Stimulated activated CD4-positive, alpha-beta T cell treated with anti-CD3 and anti-CD28 coated beads, Interleukin-2, amount 100 ng/mL, for 24 hours (primary cell): ENCODE data around the gene MICA.
"Not testable (repeated sequence)": the region's sequence is repeated elsewhere in the genome, so short reads cannot be mapped to it uniquely, and the experiment has no call there.

ENCODE experiments used
- DNase-seq, 2 donors: peaks; one replicate each; pipeline ENCODE4 v3.0.0-alpha.2; 2020

MICA gene

DNA sequence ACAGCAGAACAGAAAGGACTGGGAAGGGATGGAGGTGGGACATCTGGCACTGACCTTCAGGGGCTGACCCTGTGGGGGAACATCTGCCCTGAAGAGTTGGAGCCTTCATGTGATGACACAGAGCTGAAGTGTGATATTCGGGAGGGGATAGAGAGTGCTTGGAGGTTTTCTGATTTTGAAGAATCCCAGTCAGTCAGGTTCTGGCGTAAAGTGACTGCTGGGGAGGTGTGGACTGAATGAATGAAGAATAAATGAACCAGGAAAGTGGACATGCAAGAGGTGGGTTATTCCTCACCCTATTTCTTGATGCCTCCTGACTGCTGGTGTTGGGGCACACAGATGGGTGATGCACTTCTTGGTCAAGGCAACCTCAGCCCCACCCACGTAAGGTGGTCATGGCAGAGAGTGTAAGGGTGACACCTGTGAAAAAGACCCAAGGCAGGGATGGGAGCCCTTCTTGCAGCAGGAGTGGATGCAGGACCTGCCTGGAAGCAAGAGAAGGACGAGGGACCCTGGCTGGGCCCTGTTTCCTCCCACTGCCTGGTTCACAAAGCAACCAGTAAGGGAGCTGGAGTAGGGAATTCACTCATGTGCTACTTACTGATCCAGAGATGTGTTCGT is 13.1 kb downstream of the MICA start:
- DNase-seq: no peak

DNA sequence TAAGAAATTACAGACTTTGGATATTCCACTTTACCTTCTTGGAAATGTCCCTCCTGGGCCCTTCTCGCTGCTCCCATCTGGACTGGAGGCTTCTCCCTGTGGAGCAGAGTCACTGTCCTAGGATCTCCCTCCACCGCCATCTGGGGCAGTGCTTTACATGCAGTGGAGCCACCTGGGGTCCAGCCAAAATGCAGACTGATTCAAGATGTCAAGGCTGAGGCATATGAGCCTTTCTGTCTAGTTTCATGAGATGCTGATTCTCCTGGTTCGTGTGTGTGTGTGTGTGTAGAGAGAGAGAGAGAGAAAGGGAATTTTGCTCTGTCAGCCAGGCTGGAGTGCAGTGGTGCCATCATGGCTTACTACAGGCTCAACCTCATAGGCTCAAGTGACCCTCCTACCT is 14.9 kb downstream of the MICA start:
- DNase-seq: no peak

DNA sequence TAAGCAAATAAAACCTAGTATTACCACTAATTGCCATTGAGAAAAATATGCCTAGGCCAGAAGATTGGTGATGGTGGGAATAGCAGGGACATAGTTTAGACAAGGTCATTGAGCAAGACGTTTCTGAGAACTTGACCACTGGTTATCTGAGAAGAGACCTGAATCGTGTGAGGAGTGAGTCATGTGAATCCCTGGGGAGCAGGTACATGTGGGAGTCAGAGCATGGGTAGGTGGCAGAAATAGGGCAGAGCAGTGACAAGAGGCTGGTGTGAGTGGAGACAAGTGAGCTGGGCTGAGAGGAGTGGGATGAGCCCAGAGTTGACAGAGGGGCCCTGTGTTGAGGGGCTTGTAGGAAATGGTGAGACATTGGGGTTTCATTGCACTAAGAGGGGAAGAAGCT is 16.4 kb downstream of the MICA start:
- no peak for DNase-seq

DNA sequence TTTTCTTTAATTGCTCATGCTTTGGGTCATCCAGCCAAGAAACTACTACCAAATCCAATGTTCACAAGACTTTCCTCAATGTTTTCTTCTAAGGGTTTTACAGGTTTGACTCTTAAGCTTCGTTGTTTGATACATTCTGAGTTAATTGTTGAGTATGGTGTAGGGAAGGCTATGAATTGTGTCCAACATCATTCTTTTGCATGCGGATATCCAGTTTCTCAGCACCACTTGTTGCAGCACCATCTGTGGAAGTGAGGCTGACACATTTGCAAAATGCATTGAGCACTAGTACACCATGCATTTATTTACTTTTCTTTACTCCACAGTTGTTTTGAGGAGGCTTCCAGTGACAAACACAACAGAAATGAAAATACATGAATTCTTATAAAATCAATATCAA is 17.2 kb downstream of the MICA start:
- no peak for DNase-seq

DNA sequence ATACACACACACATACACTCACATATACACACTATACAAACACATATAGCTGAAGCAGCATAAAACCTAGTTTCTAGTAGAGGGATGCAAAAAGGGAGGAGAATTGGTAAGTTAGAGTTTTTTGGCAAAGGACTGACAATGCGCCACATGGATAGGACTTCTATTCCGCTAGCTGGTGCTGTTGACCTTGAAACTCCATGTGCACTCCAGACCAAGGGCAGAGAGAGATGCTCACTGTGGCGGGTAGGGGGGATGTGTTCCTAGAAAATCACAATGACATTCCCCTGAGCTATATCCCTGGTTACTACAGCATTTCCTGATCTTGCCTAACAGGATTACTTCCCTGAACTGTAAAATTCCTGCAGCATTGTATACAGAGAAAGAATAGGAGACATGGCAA is 19.2 kb downstream of the MICA start:
- DNase-seq: no peak

DNA sequence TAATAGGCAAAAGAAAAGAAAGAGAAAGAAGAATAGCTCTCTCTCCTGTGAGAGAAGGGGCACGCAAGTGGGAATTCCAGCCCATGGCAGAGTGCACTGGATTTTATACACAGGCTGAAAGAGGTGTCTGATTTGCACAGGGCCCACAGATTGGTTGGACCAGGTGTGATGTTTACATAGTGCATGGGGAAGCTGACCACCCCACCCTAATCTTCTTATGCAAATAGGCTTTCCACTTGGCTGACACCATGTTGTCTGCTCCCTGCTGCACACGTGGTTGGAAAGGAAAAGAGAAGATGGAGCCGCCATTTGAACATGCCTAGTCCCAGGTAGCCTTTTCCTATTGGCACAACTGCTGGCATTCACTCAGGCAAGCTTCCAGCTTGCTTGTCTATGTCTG is 20.2 kb downstream of the MICA start:
- DNase-seq: no peak

DNA sequence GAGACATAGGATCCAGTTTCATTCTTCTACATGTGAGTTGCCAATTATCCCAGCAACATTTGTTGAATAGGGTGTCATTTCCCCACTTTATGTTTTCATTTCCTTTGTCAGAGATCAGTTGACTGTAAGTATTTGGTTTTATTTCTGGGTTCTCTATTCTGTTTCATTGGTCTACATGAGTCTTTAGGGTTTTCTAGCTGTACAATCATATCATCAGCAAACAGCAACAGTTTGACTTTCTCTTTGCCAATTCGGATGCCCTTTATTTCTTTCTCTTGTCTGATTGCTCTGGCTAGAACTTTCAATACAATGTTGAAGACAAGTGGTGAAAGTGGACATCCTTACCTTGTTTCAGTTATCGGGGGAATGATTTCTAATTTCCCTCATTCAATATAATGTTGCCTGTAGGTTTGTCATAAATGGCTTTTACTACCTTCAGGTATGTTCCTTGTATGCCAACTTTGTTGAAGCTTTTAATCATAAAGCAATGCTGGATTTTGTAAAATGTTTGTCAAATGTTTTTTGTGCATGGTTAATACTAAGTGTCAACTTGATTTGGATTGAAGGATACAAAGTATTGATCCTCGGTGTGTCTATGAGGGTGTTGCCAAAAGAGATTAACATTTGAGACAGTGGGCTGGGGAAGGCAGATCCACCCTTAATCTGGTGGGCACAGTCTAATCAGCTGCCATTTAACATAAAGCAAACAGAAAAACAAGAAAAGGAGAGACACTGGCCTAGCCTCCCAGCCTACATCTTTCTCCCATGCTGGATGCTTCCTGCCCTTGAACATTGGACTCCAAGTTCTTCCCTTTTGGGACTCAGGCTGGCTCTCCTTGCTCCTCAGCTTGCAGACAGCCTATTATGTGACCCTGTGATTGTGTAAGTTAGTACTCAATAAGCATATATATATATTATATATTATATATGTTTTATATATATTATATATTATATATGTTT is 23.3 kb downstream of the MICA start:
- DNase-seq: no peak

DNA sequence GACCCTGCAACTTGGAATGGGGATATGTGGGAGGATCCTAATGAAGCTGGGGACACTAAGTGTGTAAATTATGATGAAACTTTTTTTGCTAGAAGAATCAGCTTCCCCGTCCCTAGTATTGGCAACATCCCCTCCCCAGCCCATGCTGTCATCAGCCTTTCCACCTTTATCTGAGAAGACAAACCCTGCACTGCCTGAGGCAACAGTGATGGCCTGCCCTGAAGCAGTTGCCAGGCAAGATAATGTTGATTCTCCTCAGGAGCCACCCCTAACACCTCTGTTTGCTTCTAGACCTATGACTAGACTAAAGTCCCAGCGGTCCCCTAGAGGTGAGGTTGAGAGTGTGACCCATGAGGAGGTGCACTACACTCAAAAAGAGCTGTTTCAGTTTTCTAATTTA is 27.1 kb downstream of the MICA start:
- DNase-seq: no peak

DNA sequence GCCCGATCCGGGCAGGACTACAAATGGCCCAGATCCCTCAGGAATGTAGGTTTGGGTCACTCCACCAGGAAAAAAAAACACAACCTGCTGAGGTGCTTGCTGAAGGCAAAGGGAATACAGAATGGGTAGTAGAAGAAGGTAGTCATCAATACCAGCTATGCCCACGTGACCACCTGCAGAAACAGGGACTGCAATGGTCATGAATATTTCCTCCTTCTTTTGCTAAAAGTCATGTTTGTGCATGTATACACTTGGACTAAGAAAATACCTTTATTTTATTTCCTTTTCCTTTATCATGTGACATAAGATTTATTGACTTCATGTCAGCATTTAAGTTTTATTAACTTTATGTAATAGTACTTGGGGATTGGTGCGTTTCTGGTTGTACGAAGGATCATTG is 31.7 kb downstream of the MICA start:
- DNase-seq: not testable (repeated sequence)

DNA sequence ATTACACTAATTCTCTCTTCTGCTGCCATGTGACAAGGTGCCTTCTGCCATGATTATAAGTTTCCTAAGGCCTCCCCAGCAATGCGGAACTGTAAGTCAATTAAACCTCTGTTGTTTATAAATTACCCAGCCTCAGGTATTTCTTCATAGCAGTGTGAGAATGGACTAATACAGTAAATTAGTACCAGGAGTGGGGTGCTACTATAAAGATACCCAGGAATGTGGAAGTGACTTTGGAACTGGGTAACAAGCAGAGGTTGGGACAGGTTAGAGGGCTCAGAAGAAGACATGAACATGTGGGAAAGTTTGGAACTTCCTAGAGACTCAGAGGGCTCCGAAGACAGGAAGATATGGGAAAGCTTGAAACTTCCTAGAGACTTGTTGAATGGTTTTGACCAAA is 34.8 kb downstream of the MICA start:
- no peak for DNase-seq

DNA sequence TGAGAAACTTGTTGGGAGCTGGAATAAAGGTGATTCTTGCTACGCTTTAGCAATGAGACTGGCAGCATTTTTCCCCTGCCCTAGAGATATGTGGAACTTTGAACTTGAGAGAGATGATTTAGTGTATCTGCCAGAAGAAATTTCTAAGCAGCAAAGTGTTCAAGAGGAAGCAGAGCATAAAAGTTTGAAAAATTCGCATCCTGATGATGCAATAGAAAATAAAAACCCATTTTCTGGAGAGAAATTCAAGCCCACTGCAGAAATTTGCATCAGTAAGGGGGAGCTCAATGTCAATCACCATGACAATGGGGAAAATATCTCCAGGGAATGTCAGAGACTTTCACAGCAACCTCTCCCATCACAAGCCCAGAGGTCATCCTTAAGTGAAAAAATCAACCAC is 35.3 kb downstream of the MICA start:
- no peak for DNase-seq

DNA sequence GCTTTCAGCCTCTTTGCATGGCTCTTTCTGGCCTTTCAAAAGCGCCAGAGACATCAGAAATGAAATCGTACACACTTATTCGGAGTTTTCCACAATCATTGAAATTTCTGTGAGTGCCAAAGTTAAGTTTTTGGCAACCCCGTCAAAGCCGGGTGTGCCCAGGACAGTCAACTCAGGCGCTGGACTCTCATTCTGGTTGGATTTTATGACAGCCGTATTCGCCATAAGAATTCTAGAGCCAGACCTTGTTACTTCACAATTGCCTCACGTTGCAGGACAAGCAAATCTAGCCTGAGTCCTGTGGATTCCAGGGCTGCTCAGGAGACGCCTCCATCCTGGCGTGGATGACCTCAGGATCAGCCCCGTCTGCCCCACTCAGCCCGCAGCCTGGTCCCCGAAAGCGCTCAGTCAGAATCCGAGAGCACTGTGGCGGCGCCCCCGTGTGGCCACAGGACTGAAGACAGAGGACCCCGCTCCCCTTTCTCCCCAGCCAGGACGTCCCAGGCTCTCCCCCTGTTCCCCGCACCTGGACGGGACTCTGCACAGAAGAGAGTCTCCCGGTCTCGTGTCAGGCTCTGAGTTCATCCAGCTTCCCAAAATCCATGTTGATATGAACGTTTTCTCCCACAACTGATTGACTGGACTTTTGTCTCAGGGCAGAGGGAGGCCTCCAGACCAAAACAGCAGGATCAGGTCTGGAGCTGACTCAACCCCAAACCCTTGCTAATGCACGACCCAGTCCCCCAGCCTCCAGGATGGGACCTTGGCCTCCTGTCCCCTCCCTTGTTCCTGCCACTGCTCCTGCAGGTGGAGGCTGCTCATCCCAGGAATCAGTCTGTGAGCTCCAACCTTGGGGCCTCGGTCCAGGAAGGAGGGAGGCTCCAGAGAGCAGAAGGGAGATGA is 38.2 kb downstream of the MICA start:
- DNase-seq: peak in 1 of 2 donors; percentile 93

DNA sequence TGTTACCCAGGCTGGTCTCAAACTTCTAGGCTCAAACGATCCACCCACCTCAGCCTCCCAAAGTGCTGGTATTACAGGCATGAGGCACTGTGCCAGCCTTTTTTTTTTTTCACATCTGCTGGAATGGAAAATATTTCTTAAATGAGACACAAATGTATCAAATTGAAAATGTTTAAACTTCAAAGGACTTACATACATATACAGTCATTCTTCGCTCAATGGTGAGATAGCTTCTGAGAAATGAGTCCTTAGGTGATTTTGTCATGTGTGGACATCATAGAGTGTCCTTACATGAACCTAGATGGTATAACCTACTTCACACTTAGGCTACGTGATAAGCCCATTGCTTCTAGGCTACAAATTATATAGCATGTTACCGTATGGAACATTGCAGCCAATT is 43.1 kb downstream of the MICA start:
- DNase-seq: no peak

DNA sequence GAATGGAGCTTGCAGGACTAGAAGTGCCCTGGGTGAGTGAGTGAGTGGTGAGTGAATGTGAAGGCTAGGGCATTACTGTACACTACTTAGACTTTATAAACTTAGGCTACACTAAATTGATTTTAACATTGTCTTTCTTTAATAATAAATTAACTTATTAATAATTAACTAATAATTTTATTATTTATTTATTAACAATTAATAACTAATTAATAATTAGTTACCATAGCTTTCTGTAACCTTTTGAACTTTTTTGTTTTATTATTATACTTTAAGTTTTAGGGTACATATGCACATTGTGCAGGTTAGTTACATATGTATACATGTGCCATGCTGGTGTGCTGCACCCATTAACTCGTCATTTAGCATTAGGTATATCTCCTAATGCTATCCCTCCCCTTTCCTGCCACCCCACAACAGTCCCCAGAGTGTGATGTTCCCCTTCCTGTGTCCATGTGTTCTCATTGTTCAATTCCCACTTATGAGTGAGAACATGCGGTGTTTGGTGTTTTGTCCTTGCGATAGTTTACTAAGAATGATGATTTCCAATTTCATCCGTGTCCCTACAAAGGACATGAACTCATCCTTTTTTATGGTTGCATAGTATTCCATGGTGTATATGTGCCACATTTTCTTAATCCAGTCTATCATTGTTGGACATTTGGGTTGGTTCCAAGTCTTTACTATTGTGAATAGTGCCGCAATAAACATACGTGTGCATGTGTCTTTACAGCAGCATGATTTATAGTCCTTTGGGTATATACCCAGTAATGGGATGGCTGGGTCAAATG is 43.8 kb downstream of the MICA start:
- not testable (repeated sequence) for DNase-seq

DNA sequence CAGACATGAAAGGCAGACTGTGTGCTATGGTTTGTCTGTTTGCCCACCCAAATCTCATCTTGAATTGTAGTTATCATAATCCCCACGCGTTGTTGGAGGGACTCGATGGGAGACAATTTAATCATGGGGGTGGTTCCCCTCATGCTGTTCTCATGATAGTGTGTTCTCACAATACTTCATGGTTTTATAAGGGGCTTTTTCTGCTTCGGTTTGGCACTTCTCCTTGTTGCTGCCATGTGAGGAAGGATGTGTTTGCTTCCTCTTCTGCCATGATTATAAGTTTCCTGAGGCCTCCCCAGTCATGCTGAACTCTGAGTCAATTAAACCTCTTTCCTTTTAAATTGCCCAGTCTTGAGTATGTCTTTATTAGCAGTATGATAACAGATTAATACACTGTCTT is 47.4 kb downstream of the MICA start:
- no peak for DNase-seq

DNA sequence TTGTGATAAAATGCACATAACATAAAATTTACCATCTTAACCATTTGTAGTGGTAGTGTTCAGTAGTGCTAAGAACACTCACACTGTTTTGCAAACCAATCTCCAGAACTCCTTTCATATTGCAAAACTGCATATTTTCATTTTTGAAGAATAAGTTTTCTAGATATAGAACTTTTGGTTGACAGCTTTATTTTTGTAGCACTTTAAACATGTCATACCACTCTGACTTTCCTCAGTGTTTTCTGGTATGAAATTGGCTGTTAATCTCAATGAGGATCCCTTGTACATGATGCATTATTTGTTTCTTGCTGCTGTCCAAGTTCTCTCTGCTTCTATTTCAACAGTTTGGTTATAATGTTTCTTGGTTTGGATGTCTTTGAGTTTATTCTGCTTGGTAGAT is 49.5 kb downstream of the MICA start:
- DNase-seq: no peak

DNA sequence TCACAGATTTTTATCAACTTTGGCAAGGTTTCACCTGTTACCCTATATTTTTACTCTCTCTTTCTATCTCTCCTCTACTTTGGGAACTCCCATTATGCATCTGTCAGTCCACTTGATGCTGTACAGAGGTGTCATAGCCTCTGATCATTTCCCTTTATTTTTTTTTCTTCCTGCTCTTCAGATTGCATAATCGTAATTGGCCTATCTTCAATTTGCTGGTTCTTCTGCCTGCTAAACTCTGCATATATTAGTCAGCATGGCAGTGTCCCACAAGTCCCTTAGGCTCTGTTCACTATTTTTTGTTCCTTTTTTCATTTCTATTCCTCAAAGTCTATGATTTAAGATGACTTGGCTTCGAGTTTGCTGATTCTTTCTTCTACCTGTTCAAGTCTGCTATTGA is 49.9 kb downstream of the MICA start:
- no peak for DNase-seq

DNA sequence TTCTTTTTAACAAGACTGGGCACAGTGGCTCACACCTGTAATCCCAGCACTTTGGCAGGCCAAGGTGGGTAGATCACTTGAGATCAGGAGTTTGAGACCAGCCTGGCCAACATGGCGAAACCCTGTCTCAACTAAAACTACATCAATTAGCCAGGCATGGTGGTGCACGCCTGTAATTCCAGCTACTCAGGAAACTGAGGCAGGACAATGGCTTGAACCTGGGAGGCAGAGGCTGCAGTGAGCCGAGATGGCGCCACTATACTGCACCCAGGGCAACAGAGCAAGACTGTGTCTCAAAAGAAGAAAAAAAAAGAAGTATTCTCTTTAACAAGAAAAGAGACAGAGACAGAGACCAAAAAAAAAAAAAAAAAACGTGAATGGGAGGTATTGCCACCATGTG is 56.5 kb downstream of the MICA start:
- DNase-seq: not testable (repeated sequence)

DNA sequence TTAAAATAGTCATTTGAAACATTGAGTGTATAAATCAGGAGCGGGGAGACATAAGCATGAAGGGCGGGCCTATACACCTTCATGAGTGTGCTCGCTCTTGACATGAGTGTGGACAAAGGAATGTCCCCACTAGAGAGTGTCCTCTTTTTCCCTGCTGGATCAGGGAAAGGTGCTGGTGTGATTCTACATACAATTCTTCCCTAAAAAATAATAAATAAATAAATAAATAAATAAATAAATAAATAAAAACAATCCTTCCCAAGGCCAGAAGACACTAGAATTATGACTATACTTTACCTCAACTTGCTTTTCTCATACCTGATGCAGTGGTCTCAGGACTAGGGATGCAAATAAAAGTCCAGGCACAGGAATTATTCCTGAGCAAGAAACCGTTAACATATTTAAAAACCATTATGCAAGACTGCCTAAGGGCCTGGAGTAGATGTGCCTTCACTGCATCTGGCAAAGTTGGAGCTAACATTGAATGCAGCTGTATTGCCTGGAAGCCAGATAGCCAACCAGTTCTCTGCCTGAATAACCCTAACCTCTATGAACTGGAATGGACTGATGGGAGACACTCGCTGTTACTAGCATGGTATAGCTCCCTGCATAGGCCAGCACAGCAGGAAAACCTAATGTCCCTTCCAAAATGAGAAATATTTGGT is 57.1 kb downstream of the MICA start:
- no peak for DNase-seq

DNA sequence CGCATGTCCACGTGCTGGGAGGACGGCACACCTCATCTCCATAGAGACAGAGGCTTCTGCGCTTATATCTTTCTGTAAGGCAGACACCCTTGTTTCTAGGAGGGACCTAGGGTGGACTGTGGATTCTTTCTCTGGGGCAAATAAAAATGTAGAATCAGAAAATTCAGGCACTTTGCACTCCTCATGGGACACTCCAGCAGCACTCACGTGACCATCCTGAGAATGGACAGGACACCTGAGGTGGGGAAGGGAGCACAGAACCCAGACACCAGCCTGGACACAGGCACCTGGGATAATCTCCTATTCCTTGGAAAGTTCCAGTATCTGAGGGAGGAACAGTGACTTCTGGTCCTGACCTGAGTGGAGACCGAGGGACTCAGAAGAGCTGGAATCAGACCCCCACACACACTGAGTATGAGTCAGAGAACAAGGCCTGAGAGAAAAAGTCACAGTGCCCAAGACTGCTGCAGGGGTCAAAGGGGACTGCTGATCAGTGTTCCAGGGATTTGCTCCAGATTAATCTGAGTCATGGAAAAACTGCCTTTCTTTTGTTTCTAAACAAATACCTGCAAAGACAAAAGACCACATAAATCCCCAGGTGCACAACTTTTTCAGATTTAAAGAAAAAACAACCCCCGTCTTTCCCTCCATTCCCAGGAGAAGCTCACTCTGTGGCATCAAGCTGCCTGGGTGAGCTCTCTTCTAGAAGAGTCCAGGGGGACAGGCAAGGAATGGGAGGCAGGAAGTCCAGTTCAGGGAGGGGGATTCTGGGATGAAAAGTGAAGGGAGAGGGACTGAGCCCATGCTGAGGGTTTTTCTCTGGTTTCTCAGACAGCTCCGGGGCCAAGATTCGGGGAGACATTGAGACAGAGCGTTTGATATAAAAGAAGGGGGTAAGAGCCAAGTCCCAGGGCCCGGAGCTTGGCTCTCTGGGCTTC is 58.9 kb downstream of the MICA start:
- DNase-seq: no peak
